ENCODE measurements around the gene HES2. TPM values are rescaled to one million over a fixed set of nuclear protein-coding genes. Genes with fewer than 3 reads are reported as not detected.
"Not testable (repeated sequence)": the region's sequence is repeated elsewhere in the genome, so short reads cannot be mapped to it uniquely, and the experiment has no call there.

HES2 gene
- total RNA-seq, 2 experiments from 2014 or later: 0.34 TPM; not detected in 1

- no peak for ATAC-seq (ENCODE audit: low read depth)
- Mint-ChIP-seq H3K9me3 (no peaks in the 10 kb centered on the region), H3K4me1 (peaks cover 30% of the 10 kb centered on the region), H3K27me3 (peaks cover 23% of the 10 kb centered on the region), H3K36me3 (peaks cover 12% of the 10 kb centered on the region), H3K4me3 (peak overlapping the region; percentile 58), H3K27ac (no peak overlapping the region)
- POLR2A ChIA-PET: no interaction called here
- no peak for DNase-seq
These were observed 42.1 kb upstream of the HES2 start for GRCh38 chr1:6461538-6462411.

- Mint-ChIP-seq H3K4me3 (peak overlapping the region; percentile 84), H3K9me3 (no peaks in the 10 kb centered on the region), H3K27me3 (peaks cover 28% of the 10 kb centered on the region), H3K27ac (peak overlapping the region; percentile 83), H3K4me1 (peaks cover 28% of the 10 kb centered on the region), H3K36me3 (peaks cover 12% of the 10 kb centered on the region)
- no peak for DNase-seq
- no peak for ATAC-seq (ENCODE audit: low read depth)
- POLR2A ChIA-PET: interaction anchor here (0.6 to 1.8 kb wide), 3 partner anchors 11 to 163 kb away, joined by 3 to 7 read pairs (median 3); no protein-coding TSS in a partner anchor
These were observed 41.4 kb upstream of the HES2 start for GRCh38 chr1:6461051-6461530.

GRCh38 chr1:6460301-6461050 is 40.8 kb upstream of the HES2 start:
- H3K36me3 Mint-ChIP-seq: peaks cover 12% of the 10 kb centered on the region
- peak; percentile 87 for ATAC-seq (ENCODE audit: low read depth)
- peaks cover 28% of the 10 kb centered on the region for H3K4me1 Mint-ChIP-seq
- H3K27ac Mint-ChIP-seq: peak overlapping the region; percentile 83
- POLR2A ChIA-PET: interaction anchor here (0.6 to 1.8 kb wide), 7 partner anchors 10 to 163 kb away, joined by 3 to 7 read pairs (median 3); partner anchors contain the start of gene ACOT7
- H3K4me3 Mint-ChIP-seq: peak overlapping the region; percentile 84
- peaks cover 30% of the 10 kb centered on the region for H3K27me3 Mint-ChIP-seq
- no peaks in the 10 kb centered on the region for H3K9me3 Mint-ChIP-seq
- peak; percentile 79 for DNase-seq

GRCh38 chr1:6459850-6460265 is 40.1 kb upstream of the HES2 start:
- Mint-ChIP-seq H3K36me3 (peaks cover 12% of the 10 kb centered on the region), H3K27me3 (peaks cover 30% of the 10 kb centered on the region), H3K4me3 (peak overlapping the region; percentile 84), H3K4me1 (peaks cover 26% of the 10 kb centered on the region), H3K9me3 (no peaks in the 10 kb centered on the region), H3K27ac (peak overlapping the region; percentile 83)
- ATAC-seq (ENCODE audit: low read depth) (peak; percentile 9), DNase-seq (no peak)
- POLR2A ChIA-PET: interaction anchor here (0.7 to 1.8 kb wide), 6 partner anchors 9 to 152 kb away, joined by 3 to 7 read pairs (median 3); partner anchors contain the start of gene ACOT7

- Mint-ChIP-seq H3K4me1 (peaks cover 12% of the 10 kb centered on the region), H3K27ac (no peak overlapping the region), H3K4me3 (no peak overlapping the region), H3K9me3 (no peaks in the 10 kb centered on the region), H3K36me3 (no peaks in the 10 kb centered on the region), H3K27me3 (peaks cover 53% of the 10 kb centered on the region)
- POLR2A ChIA-PET: interaction anchor here (0.7 kb wide), 1 partner anchor 15 kb away, joined by 3 read pairs; no protein-coding TSS in a partner anchor
- ATAC-seq (ENCODE audit: low read depth): no peak
- DNase-seq: no peak
These were observed 37.2 kb upstream of the HES2 start for GRCh38 chr1:6456800-6457466.

GRCh38 chr1:6455752-6456520 is 36.2 kb upstream of the HES2 start:
- ATAC-seq (ENCODE audit: low read depth); H3K9me3 Mint-ChIP-seq; H3K27ac Mint-ChIP-seq; H3K36me3 Mint-ChIP-seq; DNase-seq; H3K4me3 Mint-ChIP-seq; POLR2A ChIA-PET: not testable (repeated sequence)
- H3K4me1 Mint-ChIP-seq: peaks cover 12% of the 10 kb centered on the region
- H3K27me3 Mint-ChIP-seq: peaks cover 57% of the 10 kb centered on the region

- no peak overlapping the region for H3K27ac Mint-ChIP-seq
- H3K4me3 Mint-ChIP-seq: no peak overlapping the region
- peaks cover 61% of the 10 kb centered on the region for H3K27me3 Mint-ChIP-seq
- POLR2A ChIA-PET: interaction anchor here (1.4 kb wide), 1 partner anchor 9 kb away, joined by 3 read pairs; no protein-coding TSS in a partner anchor
- H3K4me1 Mint-ChIP-seq: peaks cover 4% of the 10 kb centered on the region
- H3K36me3 Mint-ChIP-seq: no peaks in the 10 kb centered on the region
- peak; percentile 60 for DNase-seq
- no peaks in the 10 kb centered on the region for H3K9me3 Mint-ChIP-seq
- ATAC-seq (ENCODE audit: low read depth): peak; percentile 39
These were observed 35.4 kb upstream of the HES2 start for GRCh38 chr1:6454856-6455751.

GRCh38 chr1:6453895-6454855 is 34.5 kb upstream of the HES2 start:
- H3K27ac Mint-ChIP-seq: not testable (repeated sequence)

GRCh38 chr1:6450943-6451373 is 31.2 kb upstream of the HES2 start:
- Mint-ChIP-seq H3K27me3 (peaks cover 62% of the 10 kb centered on the region), H3K4me3 (no peak overlapping the region), H3K9me3 (no peaks in the 10 kb centered on the region), H3K4me1 (peaks cover 4% of the 10 kb centered on the region), H3K27ac (no peak overlapping the region), H3K36me3 (no peaks in the 10 kb centered on the region)
- POLR2A ChIA-PET: interaction anchor here (2.2 kb wide), 1 partner anchor 9 kb away, joined by 7 read pairs; no protein-coding TSS in a partner anchor
- no peak for ATAC-seq (ENCODE audit: low read depth)
- no peak for DNase-seq

More at GRCh38 chr1:6453895-6454855, 34.5 kb upstream of the HES2 start:
- not testable (repeated sequence) for H3K4me3 Mint-ChIP-seq; H3K9me3 Mint-ChIP-seq; ATAC-seq (ENCODE audit: low read depth); DNase-seq; H3K36me3 Mint-ChIP-seq; H3K4me1 Mint-ChIP-seq
- POLR2A ChIA-PET: interaction anchor here (1.4 kb wide), 1 partner anchor 10 kb away, joined by 3 read pairs; no protein-coding TSS in a partner anchor
- peaks cover 66% of the 10 kb centered on the region for H3K27me3 Mint-ChIP-seq

- H3K36me3 Mint-ChIP-seq; H3K4me3 Mint-ChIP-seq; H3K27ac Mint-ChIP-seq; ATAC-seq (ENCODE audit: low read depth); H3K4me1 Mint-ChIP-seq; H3K9me3 Mint-ChIP-seq; DNase-seq: not testable (repeated sequence)
- POLR2A ChIA-PET: interaction anchor here (2.2 kb wide), 1 partner anchor 10 kb away, joined by 7 read pairs; no protein-coding TSS in a partner anchor
- H3K27me3 Mint-ChIP-seq: peaks cover 62% of the 10 kb centered on the region
These were observed 30.8 kb upstream of the HES2 start for GRCh38 chr1:6450486-6450885.

All from activated naive CD8-positive, alpha-beta T cell treated with anti-CD3 and anti-CD28 coated beads, Interleukin-2, amount 10 ng/mL, durations not matched to agents 7 days and 5 days (primary cell).